ENCODE measurements around the gene KRTAP10-9.

The KRTAP10-9 gene

DNA sequence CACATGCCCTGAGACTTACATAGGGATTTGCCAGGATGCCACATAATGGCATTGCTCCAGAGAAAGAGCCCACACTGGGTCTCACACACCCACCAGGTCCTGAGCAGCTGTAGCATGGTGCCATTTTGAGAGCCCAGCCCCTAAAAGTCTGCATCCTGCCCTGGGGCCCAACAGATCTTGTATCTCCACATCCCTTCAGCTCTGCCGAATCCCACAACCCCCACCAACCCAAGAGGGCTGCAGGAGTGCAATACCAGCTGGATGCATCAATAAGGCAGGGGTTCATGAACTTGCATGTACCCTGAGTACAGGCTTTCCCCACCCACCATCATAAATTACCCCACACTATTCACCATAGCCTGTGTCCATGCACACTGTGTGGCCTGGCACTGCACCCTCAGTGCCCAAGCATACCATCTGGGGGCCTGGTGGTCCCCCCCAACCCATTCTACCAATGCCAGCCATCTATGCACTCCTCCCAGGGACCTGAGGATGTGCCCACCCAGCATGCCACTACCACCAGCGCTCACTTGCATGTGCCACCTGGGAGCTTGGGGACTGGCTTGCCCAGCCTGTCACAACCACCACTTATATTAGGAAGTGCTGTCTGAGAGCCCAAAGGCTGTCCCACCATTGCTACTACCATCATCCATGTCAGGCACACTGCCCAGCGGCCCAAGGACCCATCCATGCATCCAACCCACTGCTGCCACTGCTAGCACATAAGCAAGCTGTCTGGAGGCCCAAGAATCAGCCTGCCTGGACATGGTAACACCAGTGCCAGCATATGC is 43.9 kb downstream of the KRTAP10-9 start:
- DNase-seq, result no peak

DNA sequence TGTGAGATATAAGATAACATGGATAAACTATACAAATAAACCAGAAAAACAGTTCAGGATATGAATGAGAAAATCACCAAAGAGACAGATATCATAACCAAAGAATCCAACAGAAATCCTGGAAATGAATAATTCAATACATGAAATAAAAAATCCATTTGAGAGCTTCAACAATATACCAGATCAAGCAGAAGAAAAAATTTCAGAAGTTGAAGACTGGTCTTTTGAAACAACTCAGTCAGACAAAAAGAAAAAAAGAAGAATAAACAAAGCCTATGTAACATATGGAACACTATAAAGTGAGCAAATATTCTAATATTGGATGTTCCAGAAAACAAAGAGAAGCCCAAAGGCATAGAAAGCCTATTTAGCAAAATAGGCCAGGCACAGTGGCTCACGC is 45.0 kb downstream of the KRTAP10-9 start:
- DNase-seq, result no peak

GRCh38 chr21:44677881-44678280 is 51.0 kb downstream of the KRTAP10-9 start:
- DNase-seq, result no peak

All from NCI-H2171 treated with DMSO at 0.1 percent for 48 hours (cell line).